ENCODE results near the gene CIAPIN1. TPM values are rescaled to one million over a fixed set of nuclear protein-coding genes. Genes with fewer than 3 reads are reported as not detected.
"Not testable (repeated sequence)": the region's sequence is repeated elsewhere in the genome, so short reads cannot be mapped to it uniquely, and the experiment has no call there.

CIAPIN1 gene
- total RNA-seq, 4 donors from 2014 or later: 37.7 to 65.5 (median 46.2) TPM

GRCh38 chr16:57407521-57408353 is 39.4 kb downstream of the CIAPIN1 start:
- H3K27ac ChIP-seq: no peak overlapping the region
- H3K36me3 ChIP-seq: no peaks in the 10 kb centered on the region
- no peak overlapping the region for H3K4me3 ChIP-seq
- TF ChIP-seq CTCF (IDR thresholded peaks at IDR 0.05): no peak
- TF ChIP-seq POLR2A (IDR thresholded peaks at IDR 0.05): no peak
- no peak for DNase-seq
- no peaks in the 10 kb centered on the region for H3K9me3 ChIP-seq
- H3K4me1 ChIP-seq: peaks cover 0 to under 1% (median 0%) of the 10 kb centered on the region in 4 donors
- no peaks in the 10 kb centered on the region for H3K27me3 ChIP-seq

- Histone ChIP-seq H3K4me3 (no peak overlapping the region), H3K4me1 (no peaks in the 10 kb centered on the region), H3K27me3 (no peaks in the 10 kb centered on the region), H3K27ac (no peak overlapping the region), H3K36me3 (no peaks in the 10 kb centered on the region), H3K9me3 (no peaks in the 10 kb centered on the region)
- no peak for DNase-seq
- TF ChIP-seq CTCF (IDR thresholded peaks at IDR 0.05) (no peak), POLR2A (IDR thresholded peaks at IDR 0.05) (no peak)
Observed at GRCh38 chr16:57406881-57407280, 40.3 kb downstream of the CIAPIN1 start.

DNA sequence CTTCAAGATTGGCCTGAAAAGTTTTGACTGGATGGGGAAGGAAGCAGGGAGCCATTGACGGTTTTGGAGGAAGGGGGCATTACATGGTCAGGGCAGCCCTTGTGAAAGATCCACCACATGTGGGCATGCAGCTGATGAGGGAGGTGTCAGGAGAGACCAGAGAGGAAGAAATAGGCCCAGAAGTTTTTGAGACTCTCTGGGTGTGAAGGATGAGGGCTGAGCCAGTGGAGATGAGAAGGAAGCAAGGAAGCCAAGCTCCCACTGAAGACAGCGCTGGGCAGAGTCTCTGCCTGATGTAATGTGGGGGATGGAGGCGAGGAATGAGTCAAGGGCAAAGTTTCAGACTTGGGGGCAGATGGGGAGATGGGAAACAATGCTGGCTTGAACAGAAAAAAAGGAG is 42.1 kb downstream of the CIAPIN1 start:
- Histone ChIP-seq H3K9me3 (no peaks in the 10 kb centered on the region), H3K27ac (no peak overlapping the region), H3K36me3 (no peaks in the 10 kb centered on the region), H3K4me1 (no peaks in the 10 kb centered on the region), H3K4me3 (no peak overlapping the region), H3K27me3 (no peaks in the 10 kb centered on the region)
- no peak for TF ChIP-seq POLR2A (IDR thresholded peaks at IDR 0.05)
- TF ChIP-seq CTCF (IDR thresholded peaks at IDR 0.05): no peak
- DNase-seq: no peak

- Histone ChIP-seq H3K27ac (no peak within 1 kb of the TSS), H3K27me3 (no peaks in the 10 kb centered on the region), H3K9me3 (no peaks in the 10 kb centered on the region), H3K4me1 (no peaks in the 10 kb centered on the region), H3K36me3 (no peaks in the 10 kb centered on the region), H3K4me3 (no peak within 1 kb of the TSS)
- no peak for TF ChIP-seq POLR2A (IDR thresholded peaks at IDR 0.05)
- no peak for TF ChIP-seq CTCF (IDR thresholded peaks at IDR 0.05)
- DNase-seq: no peak
Observed at GRCh38 chr16:57403965-57404817, 43.0 kb downstream of the CIAPIN1 start, which contains the start of gene CCL17. Gene CCL17, plus strand, starts transcription at chr16:57404767. Its CDS starts 9,166 bp downstream, at chr16:57413933.

DNA sequence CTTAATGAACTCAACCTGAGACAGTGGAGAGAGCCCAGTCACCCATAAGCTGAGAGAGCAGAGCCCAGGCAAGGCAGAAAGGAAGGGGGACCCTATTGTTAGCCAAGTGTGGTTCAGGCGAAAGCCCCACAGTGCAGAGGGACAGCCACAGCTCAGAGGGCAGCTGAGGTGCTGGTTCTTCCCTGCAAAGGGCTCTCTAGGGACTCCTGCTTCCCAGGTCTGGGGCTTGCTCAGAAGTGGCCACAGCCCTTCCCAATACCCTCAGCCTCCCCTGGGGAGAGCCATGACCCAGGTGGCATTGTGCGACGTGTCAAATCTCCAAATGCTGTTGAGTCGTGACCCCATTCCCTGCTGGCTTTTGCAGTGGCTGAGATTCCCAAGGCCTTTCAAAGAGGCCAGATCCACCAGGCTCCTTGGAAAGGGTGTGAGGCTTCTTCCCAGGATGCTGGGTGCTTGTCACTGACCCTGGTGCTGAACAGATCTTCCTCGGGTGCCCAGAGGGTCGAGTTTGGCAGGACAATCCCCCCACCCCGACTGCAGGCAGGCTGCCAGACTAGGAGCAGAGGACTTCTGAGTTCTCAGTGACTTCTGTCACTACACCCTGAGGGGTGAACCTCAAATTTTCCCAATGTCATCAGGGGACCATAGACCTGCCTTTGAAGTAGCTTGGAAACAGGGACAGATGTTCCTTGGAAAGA is 45.1 kb downstream of the CIAPIN1 start:
- TF ChIP-seq POLR2A (IDR thresholded peaks at IDR 0.05) (no peak), CTCF (IDR thresholded peaks at IDR 0.05) (no peak)
- no peak for DNase-seq
- no peaks in the 10 kb centered on the region for H3K36me3 ChIP-seq
- no peaks in the 10 kb centered on the region for H3K27me3 ChIP-seq
- no peaks in the 10 kb centered on the region for H3K4me1 ChIP-seq
- H3K9me3 ChIP-seq: no peaks in the 10 kb centered on the region
- no peak overlapping the region for H3K4me3 ChIP-seq
- no peak overlapping the region for H3K27ac ChIP-seq

DNA sequence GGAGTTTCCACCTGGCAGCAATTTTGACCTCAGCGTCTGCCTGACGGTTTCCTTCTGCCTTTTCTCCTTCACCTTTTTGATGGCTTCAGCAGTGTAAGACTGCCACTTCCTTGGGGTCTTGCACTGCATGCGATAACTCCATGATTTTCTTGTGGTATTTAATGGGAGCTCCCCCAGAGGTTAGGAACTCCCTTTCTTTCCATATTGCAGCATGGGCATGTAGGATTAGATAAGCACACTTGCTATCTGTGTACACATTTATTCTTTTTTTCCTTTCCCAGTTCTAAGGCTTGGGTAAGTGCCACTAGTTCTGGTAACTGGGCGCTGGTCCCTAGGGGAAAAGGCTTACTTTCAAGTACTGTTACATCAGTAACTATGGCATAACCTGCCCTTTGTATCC is 49.7 kb downstream of the CIAPIN1 start:
- not testable (repeated sequence) for H3K27ac ChIP-seq, H3K4me1 ChIP-seq, H3K27me3 ChIP-seq, H3K36me3 ChIP-seq, H3K4me3 ChIP-seq, DNase-seq, H3K9me3 ChIP-seq
